Endodermal cell (in vitro differentiated cells): ENCODE measurements around the gene SH2D7. TPM values are rescaled to one million over a fixed set of nuclear protein-coding genes. Genes with fewer than 3 reads are reported as not detected.

Experiments
- DNase-seq: peaks from one replicate; pipeline ENCODE4 v3.0.0-alpha.2; 2017
- H3K27ac ChIP-seq: 2 replicates; pipeline ENCODE4 v1.5.1; 2013; ENCODE audit warnings: mild to moderate bottlenecking, low read depth, low read length, moderate library complexity
- H3K27me3 ChIP-seq: 2 replicates; pipeline ENCODE4 v1.6.1; 2013; ENCODE audit warnings: mild to moderate bottlenecking, low read length, moderate library complexity; ENCODE audit not compliant: insufficient read depth, control insufficient read depth, poor library complexity, severe bottlenecking
- H3K36me3 ChIP-seq: 2 replicates; pipeline ENCODE4 v1.7.0; 2013; ENCODE audit warnings: mild to moderate bottlenecking, low read length, moderate library complexity; ENCODE audit not compliant: control insufficient read depth, insufficient read depth
- H3K4me1 ChIP-seq: one replicate; pipeline ENCODE4 v1.7.0; 2013; ENCODE audit warnings: low read length; ENCODE audit not compliant: control insufficient read depth, insufficient read depth
- H3K4me3 ChIP-seq: 2 replicates; pipeline ENCODE4 v1.5.1; 2013; ENCODE audit warnings: mild to moderate bottlenecking, low read length, moderate library complexity
- H3K9ac ChIP-seq: 2 replicates; pipeline ENCODE4 v1.6.1; 2013; ENCODE audit warnings: mild to moderate bottlenecking, low read length, moderate library complexity; ENCODE audit not compliant: poor library complexity, severe bottlenecking; ENCODE audit errors: extremely low read depth
- H3K9me3 ChIP-seq: 2 replicates; pipeline ENCODE4 v1.6.1; 2013; ENCODE audit warnings: mild to moderate bottlenecking, low read length, moderate library complexity; ENCODE audit not compliant: control insufficient read depth
- H3K27ac Mint-ChIP-seq: 2 replicates; pipeline ENCODE4 v1.8.0; 2020; ENCODE audit warnings: mixed read lengths
- H3K27me3 Mint-ChIP-seq: 2 replicates; pipeline ENCODE4 v1.8.0; 2021; ENCODE audit warnings: mild to moderate bottlenecking, mixed read lengths; ENCODE audit not compliant: insufficient read depth
- H3K36me3 Mint-ChIP-seq: 2 replicates; pipeline ENCODE4 v1.8.0; 2020; ENCODE audit warnings: low read depth, mixed read lengths
- H3K4me1 Mint-ChIP-seq: 2 replicates; pipeline ENCODE4 v1.8.0; 2020; ENCODE audit warnings: mixed read lengths
- H3K4me3 Mint-ChIP-seq: 2 replicates; pipeline ENCODE4 v1.8.0; 2020; ENCODE audit warnings: mild to moderate bottlenecking, moderate library complexity, mixed read lengths
- H3K9me3 Mint-ChIP-seq: 2 replicates; pipeline ENCODE4 v1.8.0; 2020; ENCODE audit warnings: mild to moderate bottlenecking, mixed read lengths
- CTCF ChIP-seq: fragments of 200-600 bp; sonication (generic); conservative IDR thresholded peaks from 2 replicates; pipeline ENCODE4 v1.5.0; 2021; ENCODE audit warnings: antibody characterized with exemption, mild to moderate bottlenecking
- WGBS, 2 experiments: methylation state at CpG; one replicate each; pipeline versions ENCODE4 v1.1.5 to v1.1.7; 2013; ENCODE audit warnings: missing lambda C conversion rate in 2 of 2, mixed read lengths in 1 of 2; ENCODE audit not compliant: insufficient coverage in 1 of 2, insufficient read length in 1 of 2; 5-methylcytosine and 5-hydroxymethylcytosine counted together
- total RNA-seq, 2 donors: library from RNA; stranded (reverse); fragmentation: NEBNext Ultra II Directional in 1 of 2; extraction: Animal tissue kit (Norgen Biotek cat#: 25700) in 1 of 2; gene quantifications; 2 replicates in 1 of 2; 3 replicates in 1 of 2; pipeline ENCODE4 v1.2.1, GENCODE V29; 2021

Gene SH2D7
- total RNA-seq, 2 donors from 2014 or later = not detected

GRCh38 chr15:78112551-78112950 lies 20.2 kb downstream of the SH2D7 start:
- no peak for DNase-seq
- peaks cover 2% of the 10 kb centered on the region for H3K4me1 Mint-ChIP-seq
- no peak overlapping the region for H3K4me3 ChIP-seq
- H3K4me1 ChIP-seq = no peaks in the 10 kb centered on the region
- H3K9me3 ChIP-seq = no peaks in the 10 kb centered on the region
- H3K4me3 Mint-ChIP-seq = no peak overlapping the region
- H3K36me3 ChIP-seq = no peaks in the 10 kb centered on the region
- no peak overlapping the region for H3K27ac ChIP-seq
- no peak overlapping the region for H3K27ac Mint-ChIP-seq
- H3K9me3 Mint-ChIP-seq = no peaks in the 10 kb centered on the region
- H3K9ac ChIP-seq = no peak overlapping the region
- H3K27me3 Mint-ChIP-seq = no peaks in the 10 kb centered on the region
- 80 to 82% methylated on average over 3 of the region's 3 CpGs for WGBS, 2 experiments
- no peak for TF ChIP-seq CTCF
- H3K36me3 Mint-ChIP-seq = peaks cover 5% of the 10 kb centered on the region
- H3K27me3 ChIP-seq = no peaks in the 10 kb centered on the region

- no peak overlapping the region for H3K4me3 Mint-ChIP-seq
- no peaks in the 10 kb centered on the region for H3K4me1 ChIP-seq
- no peaks in the 10 kb centered on the region for H3K27me3 Mint-ChIP-seq
- H3K4me1 Mint-ChIP-seq = peaks cover 7% of the 10 kb centered on the region
- H3K9me3 Mint-ChIP-seq = no peaks in the 10 kb centered on the region
- H3K36me3 Mint-ChIP-seq = peaks cover 8% of the 10 kb centered on the region
- H3K27ac Mint-ChIP-seq = peak overlapping the region; percentile 52
- TF ChIP-seq CTCF = no peak
- WGBS, 2 experiments = 73 to 80% methylated on average over 1 to 5 of the region's 5 CpGs
- no peaks in the 10 kb centered on the region for H3K27me3 ChIP-seq
- no peaks in the 10 kb centered on the region for H3K36me3 ChIP-seq
- H3K9ac ChIP-seq = no peak overlapping the region
- no peak for DNase-seq
- no peaks in the 10 kb centered on the region for H3K9me3 ChIP-seq
- no peak overlapping the region for H3K27ac ChIP-seq
- no peak overlapping the region for H3K4me3 ChIP-seq
Measured at GRCh38 chr15:78120523-78120922, 28.2 kb downstream of the SH2D7 start.

GRCh38 chr15:78125267-78125666 lies 32.9 kb downstream of the SH2D7 start:
- WGBS, 2 experiments = 89 to 100% methylated on average over 1 to 3 of the region's 3 CpGs
- Histone ChIP-seq H3K27me3 (no peaks in the 10 kb centered on the region), H3K9me3 (no peaks in the 10 kb centered on the region), H3K27ac (no peak overlapping the region), H3K4me1 (no peaks in the 10 kb centered on the region), H3K4me3 (no peak overlapping the region), H3K9ac (no peak overlapping the region), H3K36me3 (no peaks in the 10 kb centered on the region)
- DNase-seq = no peak
- TF ChIP-seq CTCF = no peak
- Mint-ChIP-seq H3K27ac (no peak overlapping the region), H3K27me3 (no peaks in the 10 kb centered on the region), H3K4me3 (no peak overlapping the region), H3K36me3 (peaks cover 7% of the 10 kb centered on the region), H3K4me1 (peaks cover 20% of the 10 kb centered on the region), H3K9me3 (no peaks in the 10 kb centered on the region)
